HG03565 (cell line): ENCODE results near the gene CDC27.
"Not testable (repeated sequence)": the region's sequence is repeated elsewhere in the genome, so short reads cannot be mapped to it uniquely, and the experiment has no call there.

Experiments
- ATAC-seq: cut with Tn5 transposase; IDR thresholded peaks from one replicate; pipeline ENCODE4 v1.9.1; 2021; ENCODE audit warnings: mild to moderate bottlenecking, moderate library complexity; ENCODE audit not compliant: unreplicated experiment

The CDC27 gene

GRCh38 chr17:47159315-47159714 lies 29.8 kb downstream of the CDC27 start:
- no peak for ATAC-seq

GRCh38 chr17:47145351-47145750 lies 43.7 kb downstream of the CDC27 start:
- ATAC-seq: no peak

GRCh38 chr17:47135235-47135634 lies 53.9 kb downstream of the CDC27 start:
- ATAC-seq: no peak

DNA sequence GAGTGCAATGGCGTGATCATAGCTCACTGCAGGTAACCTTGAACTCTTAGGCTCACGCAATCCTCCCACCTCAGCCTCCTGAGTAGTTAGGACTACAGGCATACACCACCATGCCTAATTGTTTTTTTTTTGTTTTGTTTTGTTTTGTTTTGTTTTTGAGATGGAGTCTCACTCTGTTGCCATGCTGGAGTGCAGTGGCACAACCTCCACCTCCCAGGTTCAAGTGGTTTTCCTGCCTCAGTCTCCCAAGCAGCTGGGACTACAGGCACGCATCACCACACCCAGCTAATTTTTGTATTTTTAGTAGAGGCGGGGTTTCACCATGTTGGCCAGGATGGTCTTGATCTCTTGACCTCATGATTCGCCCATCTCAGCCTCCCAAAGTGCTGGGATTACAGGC lies 54.7 kb downstream of the CDC27 start:
- not testable (repeated sequence) for ATAC-seq

- ATAC-seq: no peak
Observed at GRCh38 chr17:47131761-47132160, 57.3 kb downstream of the CDC27 start.

GRCh38 chr17:47126835-47127234 lies 62.3 kb downstream of the CDC27 start:
- not testable (repeated sequence) for ATAC-seq

- ATAC-seq: not testable (repeated sequence)
Observed at GRCh38 chr17:47123262-47123661, 65.8 kb downstream of the CDC27 start.

DNA sequence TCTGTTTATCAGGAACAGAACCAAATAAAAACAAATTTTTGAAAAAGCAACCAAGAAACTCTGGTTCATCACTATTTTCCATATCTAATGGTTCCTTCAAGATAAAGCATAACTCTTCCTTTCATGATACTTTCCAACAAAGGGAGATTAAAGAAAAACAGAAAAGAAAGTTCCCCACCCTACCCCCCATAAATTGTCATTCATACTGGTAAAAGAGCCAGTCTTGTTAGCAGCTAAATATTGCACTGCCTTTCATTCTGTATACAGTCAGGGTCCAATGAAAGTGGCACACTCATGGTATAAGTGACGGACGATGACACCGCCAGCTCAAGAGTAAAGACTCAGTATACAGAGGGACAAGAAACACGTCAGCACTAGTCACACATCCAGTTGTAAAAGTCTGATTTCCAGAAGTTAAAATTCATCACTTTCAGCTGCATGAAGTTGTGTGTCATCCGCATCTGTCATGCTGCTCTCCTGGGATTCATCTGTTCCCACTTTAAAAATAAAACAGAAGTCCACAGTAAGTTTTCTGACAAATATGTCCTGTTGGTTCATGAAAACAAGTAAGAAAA lies 68.5 kb downstream of the CDC27 start:
- ATAC-seq: no peak

DNA sequence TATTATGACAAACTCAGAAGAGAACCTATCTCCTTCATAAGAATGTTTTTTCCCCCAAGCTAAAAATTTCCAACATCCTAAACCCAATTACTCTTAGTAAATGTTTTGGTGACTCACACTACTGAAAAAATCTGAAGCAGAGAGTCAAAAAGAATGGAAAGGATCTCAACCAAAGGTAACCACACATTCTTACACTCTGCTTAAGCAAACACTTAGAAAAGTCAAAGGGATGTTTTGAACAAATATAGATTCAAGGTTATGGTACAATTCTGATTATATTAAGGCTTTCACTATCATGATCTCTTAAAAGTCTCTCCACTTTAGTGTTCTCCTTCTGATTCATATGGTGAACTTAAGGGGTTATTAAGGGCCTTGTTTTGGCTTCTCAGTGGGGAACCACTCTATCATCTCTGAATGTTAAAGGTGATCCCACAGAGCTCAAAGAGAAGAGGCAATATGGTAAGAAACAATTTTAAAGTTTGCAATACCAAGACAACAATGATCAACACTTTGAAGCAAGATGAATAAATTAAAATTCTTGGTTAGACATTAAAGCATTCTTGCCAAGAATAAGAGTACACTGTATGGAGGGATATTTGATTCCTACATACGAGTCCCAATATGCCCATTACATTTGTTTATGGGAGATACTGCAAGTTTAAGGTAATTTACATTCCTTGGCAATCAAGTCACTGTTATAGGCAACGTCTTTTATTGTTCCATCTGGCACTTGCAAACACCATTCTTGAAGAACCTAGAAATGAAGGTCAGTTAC lies 69.2 kb downstream of the CDC27 start:
- no peak for ATAC-seq

DNA sequence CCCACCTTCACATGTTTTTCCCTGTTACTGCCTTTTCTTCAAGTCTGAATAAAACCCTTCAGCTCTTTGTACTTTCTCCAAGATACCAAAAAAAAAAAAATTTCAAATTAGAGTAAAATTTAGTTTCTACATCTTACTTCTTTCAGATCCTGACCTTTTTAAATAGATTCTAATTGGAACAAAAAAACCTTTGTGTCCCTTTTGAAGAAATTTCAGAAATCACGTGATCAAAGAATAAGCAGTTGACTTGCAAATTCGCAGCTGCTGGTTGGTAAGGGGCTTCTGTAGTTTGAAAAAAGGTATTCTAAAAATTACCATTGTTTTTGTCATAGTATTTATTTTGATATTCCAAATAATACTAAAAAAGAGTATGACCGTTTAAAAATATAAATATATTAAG lies 71.7 kb downstream of the CDC27 start:
- ATAC-seq: no peak

DNA sequence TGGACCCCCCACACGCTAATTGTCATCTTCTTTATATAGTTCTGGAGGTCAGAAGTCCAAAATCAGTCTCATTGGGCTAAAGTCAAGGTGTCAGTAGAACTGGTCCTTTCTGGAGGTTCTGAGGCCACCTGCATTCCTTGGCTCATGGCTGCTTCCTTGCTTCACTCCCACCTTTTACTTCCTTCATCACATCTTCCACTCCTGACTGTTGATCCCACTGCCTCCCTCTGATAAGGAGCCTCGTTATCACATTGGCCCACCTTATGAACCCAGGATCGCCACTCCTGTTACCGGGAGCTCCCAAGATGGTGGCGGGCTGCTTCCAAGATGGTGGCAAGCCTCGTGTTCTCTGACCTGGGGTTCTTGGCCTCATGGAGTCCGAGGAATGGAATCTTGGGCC lies 83.0 kb downstream of the CDC27 start:
- ATAC-seq: no peak

GRCh38 chr17:47105246-47105645 lies 83.8 kb downstream of the CDC27 start:
- not testable (repeated sequence) for ATAC-seq

DNA sequence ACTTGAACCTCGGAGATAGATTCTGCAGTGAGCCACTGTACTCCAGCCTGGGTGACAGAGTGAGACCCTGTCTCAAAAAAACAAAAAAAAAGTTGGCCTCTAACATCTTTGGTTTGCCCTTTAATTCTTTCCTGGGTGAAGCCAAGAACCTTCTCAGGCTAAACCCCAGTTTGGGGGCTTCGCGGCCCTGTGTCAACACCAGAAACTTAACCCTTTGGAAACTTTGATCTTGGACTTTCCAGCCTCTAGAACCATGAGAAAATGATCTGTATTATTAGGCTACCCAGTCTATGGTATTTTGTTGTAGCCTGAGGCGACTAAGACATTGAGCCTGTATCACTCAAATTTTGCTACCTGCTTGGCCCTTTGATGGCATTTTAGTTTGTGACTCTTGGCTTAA lies 86.2 kb downstream of the CDC27 start:
- no peak for ATAC-seq

- peak; percentile 94 for ATAC-seq
Observed at GRCh38 chr17:47099987-47100711, 88.9 kb downstream of the CDC27 start.

DNA sequence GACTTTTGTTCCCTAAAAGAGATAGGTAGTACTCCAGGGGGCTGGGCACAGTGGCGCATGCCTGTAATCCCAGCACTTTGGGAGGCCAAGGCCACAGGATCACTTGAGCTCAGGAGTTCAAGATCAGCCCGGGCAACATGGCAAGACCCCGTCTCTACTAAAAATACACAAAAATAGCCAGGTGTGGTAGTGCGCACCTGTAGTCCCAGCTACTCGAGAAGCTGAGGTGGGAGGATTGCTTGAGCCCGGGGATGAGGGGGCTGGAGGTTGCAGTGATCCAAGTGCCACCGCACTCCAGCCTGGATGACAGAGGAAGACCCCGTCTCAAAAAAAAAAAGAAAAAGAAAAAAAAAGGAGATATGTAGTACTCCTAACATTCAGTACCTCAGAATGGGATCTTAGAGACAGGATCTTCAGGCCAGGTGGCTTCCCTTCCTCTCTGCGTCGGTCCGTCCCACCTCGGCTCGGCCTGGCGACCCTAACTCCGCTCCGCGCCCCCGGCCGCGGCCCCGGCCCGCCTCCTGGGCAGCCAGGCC lies 89.6 kb downstream of the CDC27 start:
- no peak for ATAC-seq

DNA sequence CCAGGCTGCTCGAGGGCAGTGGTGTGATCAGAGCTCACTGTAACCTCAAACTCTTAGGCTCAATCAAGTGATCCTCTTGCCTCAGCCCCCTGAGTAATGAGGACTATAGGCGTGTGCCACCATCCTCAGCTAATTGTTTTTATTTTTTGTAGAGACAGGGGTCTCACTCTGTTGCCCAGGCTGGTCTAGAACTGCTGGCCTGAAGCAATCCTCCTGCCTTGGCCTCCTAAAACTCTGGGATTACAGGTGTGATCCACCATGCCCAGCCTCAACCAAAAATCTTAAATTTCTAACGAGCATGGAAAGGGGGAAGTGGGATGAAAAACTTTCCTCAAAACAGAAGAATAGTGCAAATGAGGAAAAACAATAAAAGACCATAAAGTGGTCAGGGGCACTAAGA lies 92.8 kb downstream of the CDC27 start:
- no peak for ATAC-seq

DNA sequence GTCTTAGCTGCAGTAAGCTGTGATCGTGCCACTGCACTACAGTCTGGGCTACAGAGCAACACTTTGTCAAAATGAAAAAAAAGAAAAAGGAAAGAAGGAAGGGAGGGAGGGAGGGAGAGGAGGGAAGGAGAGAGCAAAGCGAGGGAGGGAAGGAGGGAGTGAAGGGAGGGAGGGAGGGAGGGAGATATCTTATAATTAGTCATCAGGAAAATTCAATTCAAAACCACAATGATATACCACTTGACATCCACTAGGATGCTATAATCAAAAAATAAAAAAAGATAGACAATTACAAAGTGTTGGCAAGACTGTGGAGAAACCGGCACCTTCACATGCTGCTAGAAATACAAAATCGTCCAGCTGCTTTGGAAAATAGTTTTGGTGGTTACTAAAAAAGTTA lies 93.8 kb downstream of the CDC27 start:
- ATAC-seq: no peak

- no peak for ATAC-seq
Observed at GRCh38 chr17:47087093-47087492, 102.0 kb downstream of the CDC27 start.

DNA sequence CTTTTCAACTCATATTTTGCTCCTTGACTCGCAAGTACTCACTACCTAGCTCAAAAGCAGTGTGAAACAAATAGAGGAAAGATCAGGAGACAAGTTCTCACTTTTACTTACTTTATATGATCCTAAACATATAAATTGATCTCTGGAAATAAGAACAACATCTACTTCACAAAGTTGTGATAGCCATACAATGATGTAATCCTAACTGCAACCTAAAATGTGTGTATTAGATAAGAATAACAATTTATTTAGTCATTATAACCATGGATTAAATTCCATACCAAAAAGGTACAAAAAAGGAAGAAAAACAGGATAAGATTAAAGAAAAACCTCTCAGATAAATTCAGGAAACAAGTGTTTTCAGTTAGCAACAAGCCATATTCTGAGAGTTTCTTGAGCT lies 103.4 kb downstream of the CDC27 start:
- ATAC-seq: no peak

DNA sequence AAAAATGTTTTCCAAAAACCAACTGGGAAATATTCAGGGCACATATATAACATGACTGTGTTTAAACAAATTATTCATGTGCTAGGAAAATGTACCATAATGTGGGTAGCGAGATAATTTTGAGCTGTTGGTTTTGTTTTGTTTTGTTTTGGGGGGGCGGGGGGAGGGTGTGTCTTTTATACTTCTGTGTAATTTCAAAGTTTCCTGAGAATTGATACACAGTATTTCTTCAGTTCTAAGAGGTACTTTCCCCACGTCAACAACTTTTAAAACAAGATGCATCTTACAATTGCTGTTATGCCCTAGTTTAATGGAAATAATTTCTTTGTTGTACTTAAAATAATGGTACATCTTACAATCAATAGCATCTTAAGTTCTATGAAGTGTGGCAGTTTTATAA lies 110.3 kb downstream of the CDC27 start:
- no peak for ATAC-seq

- ATAC-seq: no peak
Observed at GRCh38 chr17:47077576-47077975, 111.5 kb downstream of the CDC27 start.

DNA sequence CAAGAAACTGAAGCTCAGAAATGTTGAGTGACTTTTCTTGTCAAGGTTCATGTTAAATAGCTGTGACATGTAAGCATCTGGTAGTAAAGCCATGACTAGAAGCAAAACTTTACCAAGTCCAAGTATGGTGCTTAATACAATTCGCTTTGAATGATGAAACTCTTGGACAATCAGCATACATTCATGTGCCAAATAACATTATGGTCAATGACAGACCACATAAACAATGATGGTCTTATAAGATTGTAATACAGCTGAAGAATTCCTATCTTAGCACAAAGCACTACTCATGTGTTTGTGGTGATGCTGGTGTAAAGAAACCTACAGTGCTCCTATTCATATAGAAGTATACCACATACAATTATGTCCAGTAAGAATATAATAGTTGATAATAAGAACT lies 112.9 kb downstream of the CDC27 start:
- no peak for ATAC-seq
